ENCODE data around the gene SYNJ2.

The SYNJ2 gene

GRCh38 chr6:158030380-158031300 lies 49.0 kb downstream of the SYNJ2 start:
- Histone ChIP-seq H3K27ac (ENCODE audit: low read length) (no peak overlapping the region), H3K36me3 (ENCODE audit: control insufficient read depth, insufficient read depth, low read length) (no peaks in the 10 kb centered on the region)
- no peak for DNase-seq (ENCODE audit: low read depth, low spot score)

DNA sequence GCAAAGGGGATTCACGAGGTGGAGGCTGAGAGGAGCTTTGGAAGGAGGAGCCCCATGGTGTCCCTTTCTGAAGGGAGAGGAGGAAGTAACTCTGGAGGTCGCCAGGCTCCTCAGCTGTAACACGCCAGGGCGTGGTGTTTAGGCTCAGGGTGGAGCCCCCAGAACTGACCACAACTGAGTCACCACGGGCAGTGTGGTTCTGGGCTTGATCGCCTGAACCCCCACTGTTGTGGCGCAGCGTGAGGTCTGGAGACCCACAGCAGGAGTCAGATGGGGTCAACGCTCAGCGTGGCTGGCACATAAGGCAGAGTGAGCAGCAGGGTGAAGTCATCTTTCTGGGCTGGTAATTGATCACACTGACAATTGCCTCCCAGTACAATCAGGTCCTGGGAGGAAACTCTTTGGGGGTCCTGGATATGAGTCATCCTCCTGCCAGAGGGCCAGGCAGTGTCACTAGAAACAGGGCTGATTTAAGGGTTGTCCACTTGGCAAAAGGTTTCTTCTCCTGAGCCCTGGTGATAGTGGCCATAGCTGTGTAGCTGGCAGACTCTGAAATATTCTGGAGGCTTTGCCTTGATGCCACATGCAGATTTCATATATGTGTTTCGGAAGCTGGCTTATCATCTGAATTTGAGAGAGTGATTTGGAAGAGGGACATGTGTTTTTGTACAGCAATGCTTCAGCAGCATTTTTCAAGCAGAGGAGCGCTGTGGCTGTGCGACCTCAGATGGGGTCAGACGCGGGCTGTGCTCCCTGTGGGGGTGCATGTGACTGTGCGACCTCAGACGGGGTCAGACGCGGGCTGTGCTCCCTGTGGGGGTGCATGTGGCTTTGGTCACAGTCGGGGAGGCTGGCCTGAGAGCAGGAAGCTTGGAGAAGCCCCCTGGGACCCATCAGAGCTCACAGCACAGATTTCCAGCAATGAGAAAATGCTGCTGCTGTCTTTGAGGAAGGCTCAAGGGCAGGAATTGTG lies 50.0 kb downstream of the SYNJ2 start:
- H3K27me3 ChIP-seq (ENCODE audit: control insufficient read depth, insufficient read depth, low read length): no peaks in the 10 kb centered on the region
- H3K4me3 ChIP-seq (ENCODE audit: low read length): no peak overlapping the region
- H3K9me3 ChIP-seq (ENCODE audit: control insufficient read depth, insufficient read depth, low read length): no peaks in the 10 kb centered on the region
- H3K36me3 ChIP-seq (ENCODE audit: control insufficient read depth, insufficient read depth, low read length): no peaks in the 10 kb centered on the region
- peaks cover 3% of the 10 kb centered on the region; the same call in 1 of the 2 replicates for H3K4me1 ChIP-seq (ENCODE audit: control insufficient read depth, insufficient read depth, low read length)
- H3K27ac ChIP-seq (ENCODE audit: low read length): no peak overlapping the region
- WGBS (ENCODE audit: insufficient coverage, insufficient read length): no CpG with 5 or more reads among the region's 20 CpGs
- no peak for DNase-seq (ENCODE audit: low read depth, low spot score)

More at GRCh38 chr6:158030380-158031300, 49.0 kb downstream of the SYNJ2 start:
- Histone ChIP-seq H3K4me3 (ENCODE audit: low read length) (no peak overlapping the region), H3K4me1 (ENCODE audit: control insufficient read depth, insufficient read depth, low read length) (peaks cover 3% of the 10 kb centered on the region), H3K9me3 (ENCODE audit: control insufficient read depth, insufficient read depth, low read length) (no peaks in the 10 kb centered on the region), H3K27me3 (ENCODE audit: control insufficient read depth, insufficient read depth, low read length) (no peaks in the 10 kb centered on the region)
- WGBS (ENCODE audit: insufficient coverage, insufficient read length): no CpG with 5 or more reads among the region's 16 CpGs

- Histone ChIP-seq H3K36me3 (ENCODE audit: control insufficient read depth, insufficient read depth, low read length) (no peaks in the 10 kb centered on the region), H3K4me3 (ENCODE audit: low read length) (no peak overlapping the region), H3K27me3 (ENCODE audit: control insufficient read depth, insufficient read depth, low read length) (no peaks in the 10 kb centered on the region), H3K27ac (ENCODE audit: low read length) (no peak overlapping the region), H3K9me3 (ENCODE audit: control insufficient read depth, insufficient read depth, low read length) (no peaks in the 10 kb centered on the region), H3K4me1 (ENCODE audit: control insufficient read depth, insufficient read depth, low read length) (peaks cover 3% of the 10 kb centered on the region; the same call in 1 of the 2 replicates)
- WGBS (ENCODE audit: insufficient coverage, insufficient read length): no CpG with 5 or more reads among the region's 9 CpGs
- no peak for DNase-seq (ENCODE audit: low read depth, low spot score)
These were observed 50.7 kb downstream of the SYNJ2 start for GRCh38 chr6:158032354-158032733.

DNA sequence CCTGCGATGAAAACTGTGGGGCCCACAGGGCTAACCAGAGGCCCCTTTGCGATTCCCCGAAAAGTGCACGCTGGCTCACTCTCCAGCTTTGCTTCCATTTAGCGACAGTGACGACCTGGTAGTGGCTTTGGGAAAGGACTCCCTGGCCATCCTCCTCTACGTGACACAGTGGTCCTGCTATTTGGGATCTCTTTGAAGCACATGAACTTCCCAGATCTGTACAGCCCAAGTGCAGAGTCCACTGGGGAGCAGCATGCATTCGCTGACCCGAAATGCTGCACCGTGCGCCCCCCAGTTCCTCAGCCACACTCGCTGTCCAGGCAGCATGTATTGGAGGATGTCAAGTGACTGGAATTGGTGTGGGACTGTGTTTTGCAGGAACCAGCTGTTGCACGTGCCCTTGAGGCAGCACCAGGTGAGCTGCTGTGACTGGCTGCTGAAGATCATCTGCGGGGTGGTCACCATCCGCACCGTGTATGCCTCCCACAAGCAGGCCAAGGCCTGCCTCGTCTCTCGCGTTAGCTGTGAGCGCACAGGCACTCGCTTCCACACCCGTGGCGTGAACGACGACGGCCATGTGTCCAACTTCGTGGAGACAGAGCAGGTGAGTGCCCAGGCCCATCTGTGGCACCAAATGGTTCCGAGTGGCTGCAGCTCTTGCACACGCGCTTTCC lies 51.6 kb downstream of the SYNJ2 start:
- DNase-seq (ENCODE audit: low read depth, low spot score): no peak
- Histone ChIP-seq H3K36me3 (ENCODE audit: control insufficient read depth, insufficient read depth, low read length) (no peaks in the 10 kb centered on the region), H3K27me3 (ENCODE audit: control insufficient read depth, insufficient read depth, low read length) (no peaks in the 10 kb centered on the region), H3K4me3 (ENCODE audit: low read length) (no peak overlapping the region), H3K27ac (ENCODE audit: low read length) (no peak overlapping the region), H3K4me1 (ENCODE audit: control insufficient read depth, insufficient read depth, low read length) (peaks cover 3% of the 10 kb centered on the region; the same call in 1 of the 2 replicates), H3K9me3 (ENCODE audit: control insufficient read depth, insufficient read depth, low read length) (no peaks in the 10 kb centered on the region)
- WGBS (ENCODE audit: insufficient coverage, insufficient read length): no CpG with 5 or more reads among the region's 30 CpGs

- H3K9me3 ChIP-seq (ENCODE audit: control insufficient read depth, insufficient read depth, low read length): no peaks in the 10 kb centered on the region
- H3K36me3 ChIP-seq (ENCODE audit: control insufficient read depth, insufficient read depth, low read length): no peaks in the 10 kb centered on the region
- H3K4me3 ChIP-seq (ENCODE audit: low read length): no peak overlapping the region
- H3K27ac ChIP-seq (ENCODE audit: low read length): no peak overlapping the region
- H3K4me1 ChIP-seq (ENCODE audit: control insufficient read depth, insufficient read depth, low read length): peaks cover 5% of the 10 kb centered on the region
- WGBS (ENCODE audit: insufficient coverage, insufficient read length): no CpG with 5 or more reads among the region's 14 CpGs
- no peak for DNase-seq (ENCODE audit: low read depth, low spot score)
- no peaks in the 10 kb centered on the region for H3K27me3 ChIP-seq (ENCODE audit: control insufficient read depth, insufficient read depth, low read length)
These were observed 52.4 kb downstream of the SYNJ2 start for GRCh38 chr6:158033751-158034702.

GRCh38 chr6:158036261-158036660 lies 54.6 kb downstream of the SYNJ2 start:
- no peaks in the 10 kb centered on the region for H3K36me3 ChIP-seq (ENCODE audit: control insufficient read depth, insufficient read depth, low read length)
- DNase-seq (ENCODE audit: low read depth, low spot score): no peak
- no peak overlapping the region for H3K27ac ChIP-seq (ENCODE audit: low read length)
- peaks cover 7% of the 10 kb centered on the region for H3K4me1 ChIP-seq (ENCODE audit: control insufficient read depth, insufficient read depth, low read length)
- no peaks in the 10 kb centered on the region for H3K27me3 ChIP-seq (ENCODE audit: control insufficient read depth, insufficient read depth, low read length)
- WGBS (ENCODE audit: insufficient coverage, insufficient read length): no CpG with 5 or more reads among the region's 3 CpGs
- no peaks in the 10 kb centered on the region for H3K9me3 ChIP-seq (ENCODE audit: control insufficient read depth, insufficient read depth, low read length)
- no peak overlapping the region for H3K4me3 ChIP-seq (ENCODE audit: low read length)

DNA sequence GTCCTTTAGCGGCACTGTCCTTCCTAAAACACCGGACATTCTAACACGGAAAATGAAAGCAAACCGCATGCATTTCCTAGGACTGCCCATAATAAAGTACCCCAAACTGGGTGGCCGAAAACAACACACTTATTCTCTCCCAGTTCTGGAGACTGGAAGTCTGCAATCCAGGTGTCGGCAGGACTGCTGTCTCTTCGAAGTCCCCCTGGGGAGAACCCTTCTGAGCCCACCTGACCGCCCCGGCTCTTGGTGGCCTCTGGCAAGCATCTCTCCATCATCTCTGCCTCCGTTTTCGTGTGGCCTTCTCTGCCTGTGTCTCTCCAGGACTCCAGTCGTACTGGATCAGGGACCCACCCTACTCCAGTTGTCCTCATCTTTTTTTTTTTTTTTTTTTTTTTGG lies 55.4 kb downstream of the SYNJ2 start:
- DNase-seq (ENCODE audit: low read depth, low spot score): no peak
- WGBS (ENCODE audit: insufficient coverage, insufficient read length): no CpG with 5 or more reads among the region's 12 CpGs
- Histone ChIP-seq H3K36me3 (ENCODE audit: control insufficient read depth, insufficient read depth, low read length) (no peaks in the 10 kb centered on the region), H3K4me3 (ENCODE audit: low read length) (no peak overlapping the region), H3K9me3 (ENCODE audit: control insufficient read depth, insufficient read depth, low read length) (no peaks in the 10 kb centered on the region), H3K27ac (ENCODE audit: low read length) (no peak overlapping the region), H3K27me3 (ENCODE audit: control insufficient read depth, insufficient read depth, low read length) (no peaks in the 10 kb centered on the region), H3K4me1 (ENCODE audit: control insufficient read depth, insufficient read depth, low read length) (peaks cover 4% of the 10 kb centered on the region)

DNA sequence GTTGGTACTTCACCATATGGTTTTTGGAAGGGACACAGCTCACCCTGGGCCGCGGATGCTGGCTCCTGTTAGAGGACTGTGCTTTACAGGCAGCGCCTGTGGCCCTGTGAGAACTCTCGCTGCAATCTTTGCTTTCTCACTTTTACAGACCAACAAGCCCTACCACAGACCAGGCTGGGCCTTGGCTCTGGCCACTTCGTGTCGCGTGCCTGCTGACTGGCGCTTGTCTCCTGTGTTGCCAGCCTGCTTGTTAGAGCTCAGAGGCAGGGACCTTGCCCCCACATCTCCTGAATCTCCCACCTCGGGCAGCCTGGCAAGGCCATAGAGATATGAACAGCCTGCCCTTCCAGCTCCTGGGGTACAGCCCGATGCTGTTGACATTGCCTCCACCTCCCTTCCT lies 56.1 kb downstream of the SYNJ2 start:
- H3K27ac ChIP-seq (ENCODE audit: low read length): no peak overlapping the region
- no CpG with 5 or more reads among the region's 10 CpGs for WGBS (ENCODE audit: insufficient coverage, insufficient read length)
- H3K27me3 ChIP-seq (ENCODE audit: control insufficient read depth, insufficient read depth, low read length): no peaks in the 10 kb centered on the region

GRCh38 chr6:158038291-158039177 lies 56.9 kb downstream of the SYNJ2 start:
- H3K27ac ChIP-seq (ENCODE audit: low read length): no peak overlapping the region

More for the DNA sequence above, 56.1 kb downstream of the SYNJ2 start:
- Histone ChIP-seq H3K4me3 (ENCODE audit: low read length) (no peak overlapping the region), H3K36me3 (ENCODE audit: control insufficient read depth, insufficient read depth, low read length) (no peaks in the 10 kb centered on the region), H3K9me3 (ENCODE audit: control insufficient read depth, insufficient read depth, low read length) (no peaks in the 10 kb centered on the region), H3K4me1 (ENCODE audit: control insufficient read depth, insufficient read depth, low read length) (peaks cover 4% of the 10 kb centered on the region)
- DNase-seq (ENCODE audit: low read depth, low spot score): no peak

More at GRCh38 chr6:158038291-158039177, 56.9 kb downstream of the SYNJ2 start:
- peaks cover 4% of the 10 kb centered on the region for H3K4me1 ChIP-seq (ENCODE audit: control insufficient read depth, insufficient read depth, low read length)
- no peak for DNase-seq (ENCODE audit: low read depth, low spot score)
- no peak overlapping the region for H3K4me3 ChIP-seq (ENCODE audit: low read length)
- no CpG with 5 or more reads among the region's 21 CpGs for WGBS (ENCODE audit: insufficient coverage, insufficient read length)
- no peaks in the 10 kb centered on the region for H3K27me3 ChIP-seq (ENCODE audit: control insufficient read depth, insufficient read depth, low read length)
- H3K9me3 ChIP-seq (ENCODE audit: control insufficient read depth, insufficient read depth, low read length): no peaks in the 10 kb centered on the region
- peaks cover 3% of the 10 kb centered on the region; the same call in 1 of the 2 replicates for H3K36me3 ChIP-seq (ENCODE audit: control insufficient read depth, insufficient read depth, low read length)

Data from iPS DF 6.9 (cell line).